DOHH2 (cell line): ENCODE data around the gene CFAP69.
"Not testable (repeated sequence)": the region's sequence is repeated elsewhere in the genome, so short reads cannot be mapped to it uniquely, and the experiment has no call there.

Experiments
- H3F3A ChIP-seq: fragments of 200-600 bp; sonication (generic), shearing (Covaris generic); 2 replicates; pipeline ENCODE4 v1.6.0; 2016; ENCODE audit warnings: antibody characterized with exemption, mild to moderate bottlenecking; ENCODE audit not compliant: control insufficient read depth, insufficient read depth
- H3K27ac ChIP-seq: fragments of 200-600 bp; sonication (generic); 2 replicates; pipeline ENCODE4 v1.5.1; 2014; ENCODE audit warnings: low read depth, mild to moderate bottlenecking, low read length, moderate library complexity
- H3K27me3 ChIP-seq: fragments of 200-600 bp; sonication (generic); 2 replicates; pipeline ENCODE4 v1.6.1; 2014; ENCODE audit warnings: mild to moderate bottlenecking, low read length, mixed read lengths; ENCODE audit not compliant: control insufficient read depth
- H3K36me3 ChIP-seq: fragments of 200-600 bp; sonication (generic); 2 replicates; pipeline ENCODE4 v1.6.1; 2014; ENCODE audit warnings: mild to moderate bottlenecking, low read length, moderate library complexity, mixed read lengths; ENCODE audit not compliant: control insufficient read depth
- H3K4me1 ChIP-seq: fragments of 200-600 bp; sonication (generic); 2 replicates; pipeline ENCODE4 v1.6.1; 2014; ENCODE audit warnings: mild to moderate bottlenecking, low read length, mixed read lengths; ENCODE audit not compliant: control insufficient read depth
- H3K4me2 ChIP-seq: fragments of 200-600 bp; sonication (generic); 2 replicates; pipeline ENCODE4 v1.6.0; 2014; ENCODE audit warnings: mild to moderate bottlenecking, low read length, moderate library complexity
- H3K4me3 ChIP-seq: fragments of 200-600 bp; sonication (generic); 2 replicates; pipeline ENCODE4 v1.5.1; 2014; ENCODE audit warnings: mild to moderate bottlenecking, low read length, mixed read lengths
- H3K79me2 ChIP-seq: fragments of 200-600 bp; sonication (generic); 2 replicates; pipeline ENCODE4 v1.6.1; 2014; ENCODE audit warnings: mild to moderate bottlenecking, low read length, mixed read lengths; ENCODE audit not compliant: control insufficient read depth
- H3K9me2 ChIP-seq: fragments of 200-600 bp; sonication (generic); replicated peaks from 2 replicates; pipeline ENCODE4 v1.6.1; 2014; ENCODE audit warnings: mild to moderate bottlenecking, low read length, mixed read lengths; ENCODE audit not compliant: control insufficient read depth
- H3K9me3 ChIP-seq: fragments of 200-600 bp; sonication (generic); 2 replicates; pipeline ENCODE4 v1.6.1; 2014; ENCODE audit warnings: antibody characterized with exemption, low read length, mixed read lengths; ENCODE audit not compliant: control insufficient read depth, insufficient read depth
- H4K20me1 ChIP-seq: fragments of 200-600 bp; sonication (generic); 2 replicates; pipeline ENCODE4 v1.6.0; 2014; ENCODE audit warnings: low read depth, mild to moderate bottlenecking, antibody characterized with exemption, low read length, moderate library complexity; ENCODE audit not compliant: control insufficient read depth, insufficient read depth
- EZH2phosphoT487 ChIP-seq: fragments of 200-600 bp; sonication (generic); IDR thresholded peaks from 2 replicates; pipeline ENCODE4 v1.6.1; 2017; ENCODE audit warnings: borderline replicate concordance, mild to moderate bottlenecking, antibody characterized with exemption, low read length, moderate library complexity, mixed read lengths
- TF ChIP-seq, protein P1 (sequence below): fragments of 200-600 bp; sonication (generic); IDR thresholded peaks from one replicate; pipeline ENCODE4 v1.5.1; 2014; ENCODE audit warnings: antibody characterized with exemption, mild to moderate bottlenecking, low read depth, low read length; ENCODE audit not compliant: poor library complexity, severe bottlenecking

CFAP69 gene

GRCh38 chr7:90346336-90347125 is 101.6 kb downstream of the CFAP69 start, which contains the start of gene GTPBP10:
GTPBP10 (plus strand) TSS chr7:90346716; CDS start chr7:90346742, 26 bp downstream.
- peaks cover 9% of the 10 kb centered on the region; the same call in 1 of the 2 replicates for H3K9me3 ChIP-seq
- H3K4me1 ChIP-seq: peaks cover 19% of the 10 kb centered on the region
- H4K20me1 ChIP-seq: no peaks in the 10 kb centered on the region
- peaks cover 56% of the 10 kb centered on the region for H3K79me2 ChIP-seq
- peak within 1 kb of the TSS; percentile 84 for H3K4me3 ChIP-seq
- H3K27ac ChIP-seq: peak within 1 kb of the TSS; percentile 58
- H3K36me3 ChIP-seq: peaks cover 37% of the 10 kb centered on the region
- H3K27me3 ChIP-seq: no peaks in the 10 kb centered on the region
- H3K9me2 ChIP-seq: no peaks in the 10 kb centered on the region
- peak within 1 kb of the TSS; percentile 80 for H3K4me2 ChIP-seq
- TF ChIP-seq EZH2phosphoT487: no peak
- TF ChIP-seq, protein P1, sequence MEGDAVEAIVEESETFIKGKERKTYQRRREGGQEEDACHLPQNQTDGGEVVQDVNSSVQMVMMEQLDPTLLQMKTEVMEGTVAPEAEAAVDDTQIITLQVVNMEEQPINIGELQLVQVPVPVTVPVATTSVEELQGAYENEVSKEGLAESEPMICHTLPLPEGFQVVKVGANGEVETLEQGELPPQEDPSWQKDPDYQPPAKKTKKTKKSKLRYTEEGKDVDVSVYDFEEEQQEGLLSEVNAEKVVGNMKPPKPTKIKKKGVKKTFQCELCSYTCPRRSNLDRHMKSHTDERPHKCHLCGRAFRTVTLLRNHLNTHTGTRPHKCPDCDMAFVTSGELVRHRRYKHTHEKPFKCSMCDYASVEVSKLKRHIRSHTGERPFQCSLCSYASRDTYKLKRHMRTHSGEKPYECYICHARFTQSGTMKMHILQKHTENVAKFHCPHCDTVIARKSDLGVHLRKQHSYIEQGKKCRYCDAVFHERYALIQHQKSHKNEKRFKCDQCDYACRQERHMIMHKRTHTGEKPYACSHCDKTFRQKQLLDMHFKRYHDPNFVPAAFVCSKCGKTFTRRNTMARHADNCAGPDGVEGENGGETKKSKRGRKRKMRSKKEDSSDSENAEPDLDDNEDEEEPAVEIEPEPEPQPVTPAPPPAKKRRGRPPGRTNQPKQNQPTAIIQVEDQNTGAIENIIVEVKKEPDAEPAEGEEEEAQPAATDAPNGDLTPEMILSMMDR: peak; percentile 91
- H3F3A ChIP-seq: peaks cover 5% of the 10 kb centered on the region; the same call in 1 of the 2 replicates

DNA sequence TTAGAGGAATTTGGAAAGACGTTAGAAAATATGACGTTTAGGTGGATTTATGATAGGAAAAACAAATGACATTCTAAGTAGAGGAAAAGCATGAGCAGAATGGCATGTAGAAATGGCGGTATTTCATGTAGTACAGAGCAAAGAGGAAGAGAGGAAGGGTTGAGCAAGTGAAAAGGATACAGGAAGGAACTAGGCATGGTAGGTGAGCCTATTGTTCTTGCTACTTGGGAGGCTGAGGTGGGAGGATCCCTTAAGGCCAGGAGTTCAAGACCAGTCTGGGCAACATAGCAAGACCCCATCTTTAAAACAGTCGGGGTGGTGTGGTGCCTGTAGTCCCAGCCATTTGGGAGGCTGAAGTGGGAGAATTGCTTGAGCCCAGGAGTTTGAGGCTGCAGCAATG is 102.8 kb downstream of the CFAP69 start:
- TF ChIP-seq, protein P1: no peak
- TF ChIP-seq EZH2phosphoT487: no peak
- H3K27me3 ChIP-seq: no peaks in the 10 kb centered on the region
- peaks cover 5% of the 10 kb centered on the region; the same call in 1 of the 2 replicates for H3F3A ChIP-seq
- peaks cover 9% of the 10 kb centered on the region; the same call in 1 of the 2 replicates for H3K9me3 ChIP-seq
- H3K4me2 ChIP-seq: peak overlapping the region; percentile 80
- H3K4me3 ChIP-seq: peak overlapping the region; percentile 84
- no peaks in the 10 kb centered on the region for H3K9me2 ChIP-seq
- H3K27ac ChIP-seq: peak overlapping the region; percentile 58
- peaks cover 19% of the 10 kb centered on the region for H3K4me1 ChIP-seq
- H3K36me3 ChIP-seq: peaks cover 46% of the 10 kb centered on the region
- peaks cover 68% of the 10 kb centered on the region for H3K79me2 ChIP-seq
- H4K20me1 ChIP-seq: no peaks in the 10 kb centered on the region

- Histone ChIP-seq H3K79me2 (peaks cover 82% of the 10 kb centered on the region), H3K4me1 (peaks cover 19% of the 10 kb centered on the region)
- TF ChIP-seq, protein P1: no peak
- TF ChIP-seq EZH2phosphoT487: no peak
Measured at GRCh38 chr7:90349305-90349704, 104.3 kb downstream of the CFAP69 start.

GRCh38 chr7:90350032-90350431 is 105.1 kb downstream of the CFAP69 start:
- Histone ChIP-seq H3K36me3 (peaks cover 68% of the 10 kb centered on the region), H3K4me1 (peaks cover 19% of the 10 kb centered on the region), H3K79me2 (peaks cover 85% of the 10 kb centered on the region)
- not testable (repeated sequence) for H3K9me3 ChIP-seq, H3K9me2 ChIP-seq, H3K4me3 ChIP-seq, H3K27me3 ChIP-seq, H3K4me2 ChIP-seq, H3F3A ChIP-seq, H4K20me1 ChIP-seq, H3K27ac ChIP-seq

More at GRCh38 chr7:90349305-90349704, 104.3 kb downstream of the CFAP69 start:
- Histone ChIP-seq H3K9me2 (no peaks in the 10 kb centered on the region), H3K9me3 (peaks cover 9% of the 10 kb centered on the region; the same call in 1 of the 2 replicates), H3K27ac (no peak overlapping the region), H3F3A (no peaks in the 10 kb centered on the region), H3K27me3 (no peaks in the 10 kb centered on the region), H4K20me1 (no peaks in the 10 kb centered on the region), H3K4me2 (no peak overlapping the region), H3K4me3 (no peak overlapping the region), H3K36me3 (peaks cover 61% of the 10 kb centered on the region)
